Neural progenitor cell (in vitro differentiated cells): ENCODE measurements around the gene SMC2. TPM values are rescaled to one million over a fixed set of nuclear protein-coding genes. Genes with fewer than 3 reads are reported as not detected.

Experiments
- DNase-seq: peaks from one replicate; pipeline ENCODE4 v3.0.0-alpha.2; 2016; ENCODE audit warnings: low spot score
- H2AFZ ChIP-seq: fragments of 200-600 bp; sonication (generic); replicated peaks from 2 replicates; pipeline ENCODE4 v1.6.1; 2016; ENCODE audit warnings: antibody characterized with exemption
- H3F3A ChIP-seq: fragments of 200-600 bp; sonication (generic); 2 replicates; pipeline ENCODE4 v1.6.1; 2016; ENCODE audit warnings: antibody characterized with exemption, low read depth
- H3K27ac ChIP-seq: fragments of 200-600 bp; sonication (generic); 2 replicates; pipeline ENCODE4 v1.5.1; 2016; ENCODE audit warnings: mild to moderate bottlenecking
- H3K27me3 ChIP-seq: fragments of 200-600 bp; sonication (generic); 2 replicates; pipeline ENCODE4 v1.6.1; 2016; ENCODE audit warnings: mild to moderate bottlenecking, moderate library complexity
- H3K36me3 ChIP-seq: fragments of 200-600 bp; sonication (generic); 2 replicates; pipeline ENCODE4 v1.5.1; 2016
- H3K4me1 ChIP-seq: fragments of 200-600 bp; sonication (generic); 2 replicates; pipeline ENCODE4 v1.6.1; 2016; ENCODE audit warnings: mixed run types
- H3K4me2 ChIP-seq: fragments of 200-600 bp; sonication (generic); 2 replicates; pipeline ENCODE4 v1.6.1; 2016
- H3K4me3 ChIP-seq: fragments of 200-600 bp; sonication (generic); 2 replicates; pipeline ENCODE4 v1.5.1; 2016
- H3K79me2 ChIP-seq: fragments of 200-600 bp; sonication (generic); 2 replicates; pipeline ENCODE4 v1.6.1; 2016; ENCODE audit warnings: low read depth
- H3K9ac ChIP-seq: fragments of 200-600 bp; sonication (generic); 2 replicates; pipeline ENCODE4 v1.6.1; 2016
- H3K9me3 ChIP-seq: fragments of 200-600 bp; sonication (generic); 2 replicates; pipeline ENCODE4 v1.5.1; 2016; ENCODE audit warnings: low read depth
- H4K20me1 ChIP-seq: fragments of 200-600 bp; sonication (generic); 2 replicates; pipeline ENCODE4 v1.6.1; 2016; ENCODE audit warnings: low read depth
- H3K27ac Mint-ChIP-seq: 3 replicates; pipeline ENCODE4 v1.8.0; 2021; ENCODE audit warnings: mixed read lengths
- H3K27me3 Mint-ChIP-seq: 2 replicates; pipeline ENCODE4 v1.8.0; 2022; ENCODE audit warnings: low read depth, mild to moderate bottlenecking, inconsistent platforms, moderate library complexity, mixed read lengths; ENCODE audit not compliant: insufficient read depth
- H3K36me3 Mint-ChIP-seq: 3 replicates; pipeline ENCODE4 v1.8.0; 2021; ENCODE audit warnings: mixed read lengths
- H3K4me1 Mint-ChIP-seq: 3 replicates; pipeline ENCODE4 v1.8.0; 2021; ENCODE audit warnings: mixed read lengths
- H3K4me3 Mint-ChIP-seq: 3 replicates; pipeline ENCODE4 v1.8.0; 2021; ENCODE audit warnings: mild to moderate bottlenecking, moderate library complexity, mixed read lengths
- H3K9me3 Mint-ChIP-seq: 3 replicates; pipeline ENCODE4 v1.8.0; 2020; ENCODE audit warnings: mixed read lengths
- EZH2 ChIP-seq: fragments of 200-600 bp; sonication (generic); IDR thresholded peaks from 2 replicates; pipeline ENCODE4 v1.6.1; 2017; ENCODE audit warnings: antibody characterized with exemption, mild to moderate bottlenecking, moderate library complexity
- EZH2phosphoT487 ChIP-seq: fragments of 200-600 bp; sonication (generic); IDR thresholded peaks from 2 replicates; pipeline ENCODE4 v1.6.1; 2017; ENCODE audit warnings: antibody characterized with exemption
- total RNA-seq: library from RNA; depleted of rRNA; stranded (reverse); fragments of >200 nt; gene quantifications from 2 replicates; pipeline ENCODE4 v1.2.3, GENCODE V29; 2015; ENCODE audit warnings: low replicate concordance
- TF ChIP-seq, protein P1 (sequence below): fragments of 200-600 bp; sonication (generic); IDR thresholded peaks from 2 replicates; pipeline ENCODE4 v1.5.1; 2017; ENCODE audit warnings: antibody characterized with exemption, mild to moderate bottlenecking

The SMC2 gene
- total RNA-seq, 1 donor from 2014 or later, result 46.7 TPM

DNA sequence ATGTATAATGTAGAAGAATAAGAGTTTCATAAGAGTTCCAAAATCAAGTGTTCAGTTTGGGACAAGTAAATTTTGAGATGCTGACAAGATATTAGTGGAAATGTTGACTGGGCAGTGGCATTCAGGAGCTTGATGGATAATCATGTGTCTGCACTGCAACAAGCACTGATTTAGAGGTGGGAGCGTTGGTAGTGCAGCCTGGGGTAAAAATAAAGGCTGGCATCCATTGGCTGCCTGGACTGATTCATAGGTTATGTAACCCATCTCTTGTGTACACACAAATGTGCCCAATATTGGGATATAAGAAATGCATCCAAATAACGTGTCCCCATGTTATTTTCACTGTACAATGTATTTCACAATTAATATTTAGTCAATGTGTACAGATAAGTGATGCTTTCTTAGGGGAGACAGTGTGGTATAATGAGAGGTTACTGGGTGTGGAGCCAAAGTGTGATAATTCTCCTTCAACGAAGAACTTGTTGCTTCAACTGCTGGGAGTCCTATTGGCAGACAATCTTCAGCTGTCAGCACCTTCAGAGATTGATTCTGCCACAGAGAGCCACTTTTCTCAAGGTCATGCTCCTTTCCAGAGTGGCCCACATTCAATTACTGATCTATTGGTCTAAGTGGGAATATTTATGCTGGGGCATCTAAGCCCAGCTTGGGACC, 20.9 kb upstream of the SMC2 start:
- Histone ChIP-seq H3K36me3 (no peaks in the 10 kb centered on the region), H3K9me3 (no peaks in the 10 kb centered on the region), H2AFZ (no peak overlapping the region), H3K27ac (no peak overlapping the region), H3K79me2 (no peaks in the 10 kb centered on the region), H3K4me1 (no peaks in the 10 kb centered on the region), H3K27me3 (no peaks in the 10 kb centered on the region), H3K9ac (no peak overlapping the region), H3K4me3 (no peak overlapping the region), H3K4me2 (no peak overlapping the region), H3F3A (no peaks in the 10 kb centered on the region), H4K20me1 (no peaks in the 10 kb centered on the region)
- no peak for DNase-seq
- no peak overlapping the region for H3K27ac Mint-ChIP-seq
- no peak overlapping the region for H3K4me3 Mint-ChIP-seq
- H3K36me3 Mint-ChIP-seq, result no peaks in the 10 kb centered on the region
- peaks cover 9% of the 10 kb centered on the region for H3K4me1 Mint-ChIP-seq
- H3K27me3 Mint-ChIP-seq, result no peaks in the 10 kb centered on the region
- TF ChIP-seq, protein P1, sequence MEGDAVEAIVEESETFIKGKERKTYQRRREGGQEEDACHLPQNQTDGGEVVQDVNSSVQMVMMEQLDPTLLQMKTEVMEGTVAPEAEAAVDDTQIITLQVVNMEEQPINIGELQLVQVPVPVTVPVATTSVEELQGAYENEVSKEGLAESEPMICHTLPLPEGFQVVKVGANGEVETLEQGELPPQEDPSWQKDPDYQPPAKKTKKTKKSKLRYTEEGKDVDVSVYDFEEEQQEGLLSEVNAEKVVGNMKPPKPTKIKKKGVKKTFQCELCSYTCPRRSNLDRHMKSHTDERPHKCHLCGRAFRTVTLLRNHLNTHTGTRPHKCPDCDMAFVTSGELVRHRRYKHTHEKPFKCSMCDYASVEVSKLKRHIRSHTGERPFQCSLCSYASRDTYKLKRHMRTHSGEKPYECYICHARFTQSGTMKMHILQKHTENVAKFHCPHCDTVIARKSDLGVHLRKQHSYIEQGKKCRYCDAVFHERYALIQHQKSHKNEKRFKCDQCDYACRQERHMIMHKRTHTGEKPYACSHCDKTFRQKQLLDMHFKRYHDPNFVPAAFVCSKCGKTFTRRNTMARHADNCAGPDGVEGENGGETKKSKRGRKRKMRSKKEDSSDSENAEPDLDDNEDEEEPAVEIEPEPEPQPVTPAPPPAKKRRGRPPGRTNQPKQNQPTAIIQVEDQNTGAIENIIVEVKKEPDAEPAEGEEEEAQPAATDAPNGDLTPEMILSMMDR, result no peak
- TF ChIP-seq EZH2phosphoT487 (no peak), EZH2 (no peak)
- peaks cover 6% of the 10 kb centered on the region for H3K9me3 Mint-ChIP-seq

DNA sequence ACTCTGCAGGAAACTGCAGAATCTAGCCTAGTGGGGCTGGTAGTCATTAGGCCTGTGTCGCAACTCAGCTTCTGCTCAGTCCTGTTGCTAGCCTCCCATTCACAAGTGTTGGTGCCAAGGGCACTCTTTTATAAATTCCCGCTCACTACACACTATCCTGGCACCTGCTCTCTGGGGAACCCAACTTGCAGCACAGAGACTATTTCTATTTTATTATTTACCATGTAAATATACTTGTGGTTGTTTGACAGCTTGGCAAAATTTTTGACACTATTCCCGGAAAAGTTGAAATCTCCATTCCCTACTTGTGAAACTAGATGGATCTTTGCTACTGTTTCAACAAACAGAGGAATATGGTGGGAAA, 20.4 kb upstream of the SMC2 start:
- Histone ChIP-seq H2AFZ (no peak overlapping the region), H3K27me3 (no peaks in the 10 kb centered on the region), H3F3A (no peaks in the 10 kb centered on the region), H3K27ac (no peak overlapping the region), H4K20me1 (no peaks in the 10 kb centered on the region), H3K4me1 (no peaks in the 10 kb centered on the region), H3K9ac (no peak overlapping the region), H3K36me3 (no peaks in the 10 kb centered on the region), H3K79me2 (no peaks in the 10 kb centered on the region), H3K4me2 (no peak overlapping the region), H3K9me3 (peaks cover 3% of the 10 kb centered on the region), H3K4me3 (no peak overlapping the region)
- H3K4me3 Mint-ChIP-seq, result no peak overlapping the region
- no peak overlapping the region for H3K27ac Mint-ChIP-seq
- no peaks in the 10 kb centered on the region for H3K36me3 Mint-ChIP-seq
- peaks cover 9% of the 10 kb centered on the region for H3K4me1 Mint-ChIP-seq
- DNase-seq, result no peak
- TF ChIP-seq, protein P1, result no peak
- TF ChIP-seq EZH2 (no peak), EZH2phosphoT487 (no peak)
- no peaks in the 10 kb centered on the region for H3K27me3 Mint-ChIP-seq
- H3K9me3 Mint-ChIP-seq, result peaks cover 6% of the 10 kb centered on the region

- Histone ChIP-seq H3K36me3 (no peaks in the 10 kb centered on the region), H3K79me2 (no peaks in the 10 kb centered on the region), H3F3A (no peaks in the 10 kb centered on the region), H3K4me2 (no peak overlapping the region), H2AFZ (no peak overlapping the region), H3K9ac (no peak overlapping the region), H3K9me3 (peaks cover 11% of the 10 kb centered on the region), H3K27ac (no peak overlapping the region), H4K20me1 (no peaks in the 10 kb centered on the region), H3K4me3 (no peak overlapping the region), H3K4me1 (no peaks in the 10 kb centered on the region), H3K27me3 (no peaks in the 10 kb centered on the region)
- Mint-ChIP-seq H3K27me3 (no peaks in the 10 kb centered on the region), H3K4me3 (no peak overlapping the region), H3K9me3 (peaks cover 9% of the 10 kb centered on the region), H3K36me3 (no peaks in the 10 kb centered on the region), H3K27ac (no peak overlapping the region), H3K4me1 (peaks cover 9% of the 10 kb centered on the region)
- DNase-seq, result no peak
- no peak for TF ChIP-seq EZH2
Measured at GRCh38 chr9:104074876-104075275, 19.2 kb upstream of the SMC2 start.
